HS-27A (cell line): ENCODE results near the gene MAPKAPK5.
"Not testable (repeated sequence)": the region's sequence is repeated elsewhere in the genome, so short reads cannot be mapped to it uniquely, and the experiment has no call there.

Experiments used
- DNase-seq: peaks from one replicate; pipeline ENCODE4 v3.0.0-alpha.2; 2012; ENCODE audit warnings: low read depth, missing footprints

Gene MAPKAPK5

DNA sequence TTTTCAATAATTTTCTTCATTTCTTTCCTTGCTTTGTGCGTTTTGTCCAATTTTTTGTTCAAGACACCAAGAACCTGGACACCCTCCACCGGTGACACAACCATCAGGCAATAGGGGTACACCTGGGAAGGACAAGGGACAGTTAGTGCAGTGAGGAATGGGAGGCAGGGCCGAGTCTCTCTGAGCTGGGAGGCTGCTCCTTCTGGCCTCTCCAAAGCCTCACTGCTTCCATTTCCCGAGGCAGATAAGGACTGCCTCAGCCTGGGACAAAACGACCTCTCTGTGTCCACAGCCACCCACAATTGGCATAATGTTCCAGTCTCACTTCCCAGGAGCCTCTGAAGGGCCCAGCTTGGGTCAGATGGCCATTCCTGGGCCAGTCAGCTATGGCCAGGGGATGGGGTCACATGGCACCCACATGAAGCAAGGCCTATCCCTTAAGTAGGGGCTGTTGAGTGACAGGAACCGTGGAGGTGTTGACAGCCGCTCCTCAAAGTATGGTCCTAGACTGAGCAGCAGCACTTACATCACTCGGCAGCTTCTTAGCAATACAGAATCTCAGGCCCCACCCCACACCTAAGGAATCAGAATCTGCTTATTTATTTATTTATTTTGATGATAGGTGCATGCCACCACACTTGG is 13.6 kb upstream of the MAPKAPK5 start:
- no peak for DNase-seq

GRCh38 chr12:111829635-111830034 is 12.4 kb upstream of the MAPKAPK5 start:
- DNase-seq = not testable (repeated sequence)

DNA sequence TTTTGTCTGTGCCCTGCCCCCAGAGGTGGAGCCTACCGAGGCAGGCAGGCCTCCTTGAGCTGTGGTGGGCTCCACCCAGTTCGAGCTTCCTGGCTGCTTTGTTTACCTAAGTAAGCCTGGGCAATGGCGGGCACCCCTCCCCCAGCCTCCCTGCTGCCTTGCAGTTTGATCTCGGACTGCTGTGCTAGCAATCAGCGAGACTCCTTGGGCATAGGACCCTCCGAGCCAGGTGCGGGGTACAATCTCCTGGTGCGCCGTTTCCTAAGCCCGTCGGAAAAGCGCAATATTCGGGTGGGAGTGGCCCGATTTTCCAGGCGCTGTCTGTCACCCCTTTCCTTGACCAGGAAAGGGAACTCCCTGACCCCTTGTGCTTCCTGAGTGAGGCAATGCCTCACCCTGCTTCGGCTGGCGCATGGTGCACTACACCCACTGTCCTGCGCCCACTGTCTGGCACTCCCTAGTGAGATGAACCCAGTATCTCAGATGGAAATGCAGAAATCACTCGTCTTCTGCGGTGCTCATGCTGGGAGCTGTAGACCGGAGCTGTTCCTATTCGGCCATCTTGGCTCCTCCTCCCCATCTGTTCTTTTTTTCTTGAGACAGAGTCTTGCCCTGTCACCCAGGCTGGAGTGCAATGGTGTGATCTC is 7.2 kb upstream of the MAPKAPK5 start:
- DNase-seq = not testable (repeated sequence)

DNA sequence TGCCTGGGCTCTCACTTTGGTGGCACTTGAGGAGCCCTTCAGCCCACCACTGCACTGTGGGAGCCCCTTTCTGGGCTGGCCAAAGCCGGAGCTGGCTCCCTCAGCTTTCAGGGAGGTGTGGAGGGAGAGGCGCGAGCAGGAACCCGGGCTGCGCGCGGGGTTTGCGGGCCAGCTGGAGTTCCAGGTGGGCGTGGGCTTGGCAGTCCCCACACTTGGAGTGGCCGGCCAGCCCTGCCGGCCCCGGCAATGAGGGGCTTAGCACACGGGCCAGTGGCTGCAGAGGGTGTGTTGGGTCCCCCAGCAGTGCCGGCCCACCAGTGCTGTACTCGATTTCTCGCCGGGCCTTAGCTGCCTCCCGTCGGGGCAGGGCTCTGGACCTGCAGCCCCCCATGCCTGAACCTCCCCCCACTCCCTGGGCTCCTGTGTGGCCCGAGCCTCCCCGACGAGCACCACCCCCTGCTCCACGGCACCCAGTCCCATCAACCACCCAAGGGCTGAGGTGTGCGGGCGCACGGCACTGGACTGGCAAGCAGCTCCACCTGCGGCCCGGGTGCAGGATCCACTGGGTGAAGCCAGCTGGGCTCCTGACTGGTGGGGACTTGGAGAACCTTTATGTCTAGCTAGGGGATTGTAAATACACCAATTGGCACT is 6.4 kb upstream of the MAPKAPK5 start:
- DNase-seq = not testable (repeated sequence)

DNA sequence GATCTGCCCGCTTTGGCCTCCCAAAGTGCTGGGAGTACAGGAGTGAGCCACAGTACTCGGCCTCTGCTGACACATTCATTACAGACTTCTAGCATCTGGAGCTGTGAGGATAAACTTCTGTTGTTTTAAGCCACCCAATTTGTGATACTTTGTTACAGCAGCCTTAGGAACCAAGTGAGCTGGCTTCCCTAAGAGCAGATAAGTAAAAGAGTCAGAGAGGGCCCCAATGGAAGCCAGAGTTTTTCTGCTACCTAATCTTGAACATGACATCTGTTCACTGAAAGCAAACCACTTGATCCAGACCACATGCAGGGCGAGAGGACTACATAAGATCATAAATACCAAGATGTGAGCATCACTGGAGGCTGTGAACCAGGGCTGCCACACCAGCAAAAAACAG is 3.7 kb upstream of the MAPKAPK5 start:
- DNase-seq = no peak

GRCh38 chr12:111840807-111841206 is 1.2 kb upstream of the MAPKAPK5 start:
- DNase-seq = no peak

DNA sequence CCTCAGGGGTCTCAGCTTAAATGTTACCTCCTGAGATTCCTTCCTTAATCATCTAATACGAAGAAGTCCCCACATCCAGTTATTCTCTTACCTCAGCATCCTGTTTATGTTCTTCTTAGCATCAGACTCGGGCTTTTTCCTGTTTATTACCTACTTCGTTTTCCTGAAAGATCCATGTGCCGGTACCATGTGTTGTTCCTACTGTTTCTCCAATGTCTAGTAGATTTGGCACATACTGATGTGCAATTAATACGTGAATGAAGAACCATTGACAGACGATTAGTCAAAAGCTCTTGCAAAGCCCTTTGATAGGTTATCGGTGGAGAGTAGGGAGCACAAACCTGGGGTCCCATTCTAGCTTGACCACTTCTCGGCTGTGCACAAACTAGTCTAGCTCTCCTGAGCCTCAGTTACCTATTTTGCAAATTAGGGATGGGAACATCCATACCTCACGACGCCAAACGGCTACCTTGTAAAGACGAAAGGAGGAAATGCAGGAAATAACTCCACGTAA is 735 bp upstream of the MAPKAPK5 start:
- DNase-seq = no peak

GRCh38 chr12:111842556-111843396 is 748 bp downstream of the MAPKAPK5 start:
- no peak for DNase-seq

GRCh38 chr12:111846016-111846415 is 4.0 kb downstream of the MAPKAPK5 start:
- no peak for DNase-seq

DNA sequence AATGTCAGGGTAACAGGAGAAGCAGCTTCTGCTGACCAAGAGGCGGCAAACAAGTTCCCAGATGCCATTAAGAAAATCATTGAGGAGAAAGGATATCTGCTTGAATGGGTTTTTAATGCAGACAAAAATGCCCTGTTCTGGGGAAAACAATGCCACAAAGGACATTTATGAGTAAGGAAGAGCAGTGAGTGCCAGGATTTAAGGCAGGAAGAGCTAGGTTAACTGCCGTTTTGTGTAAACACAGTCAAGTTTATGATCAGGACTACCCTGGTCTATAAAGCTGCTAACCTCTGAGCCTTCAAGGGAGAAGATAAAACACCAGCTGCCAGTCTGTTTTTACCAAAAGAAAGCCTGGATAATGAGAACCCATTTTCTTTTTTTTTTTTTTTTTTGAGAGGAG is 8.5 kb downstream of the MAPKAPK5 start:
- DNase-seq = no peak

GRCh38 chr12:111858186-111858585 is 16.2 kb downstream of the MAPKAPK5 start:
- no peak for DNase-seq

GRCh38 chr12:111858778-111859177 is 16.8 kb downstream of the MAPKAPK5 start:
- no peak for DNase-seq

DNA sequence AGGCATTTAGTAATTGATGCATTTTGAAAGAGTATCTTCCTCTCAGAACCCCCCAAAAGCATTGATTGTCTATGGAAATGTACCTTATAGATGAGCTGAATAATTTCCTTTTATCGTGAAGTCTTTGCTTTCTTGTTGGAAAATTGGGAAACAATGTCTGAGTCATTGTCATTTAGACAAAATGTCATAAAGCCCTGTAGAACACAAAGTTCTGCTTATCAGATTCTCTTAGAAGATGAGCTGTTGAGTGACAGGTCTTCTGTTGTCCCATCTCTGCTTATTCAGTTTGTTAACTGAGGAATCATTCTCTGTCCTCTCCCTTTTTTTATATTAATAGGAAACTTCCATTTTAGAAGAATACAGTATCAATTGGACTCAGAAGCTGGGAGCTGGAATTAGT is 22.9 kb downstream of the MAPKAPK5 start:
- no peak for DNase-seq

DNA sequence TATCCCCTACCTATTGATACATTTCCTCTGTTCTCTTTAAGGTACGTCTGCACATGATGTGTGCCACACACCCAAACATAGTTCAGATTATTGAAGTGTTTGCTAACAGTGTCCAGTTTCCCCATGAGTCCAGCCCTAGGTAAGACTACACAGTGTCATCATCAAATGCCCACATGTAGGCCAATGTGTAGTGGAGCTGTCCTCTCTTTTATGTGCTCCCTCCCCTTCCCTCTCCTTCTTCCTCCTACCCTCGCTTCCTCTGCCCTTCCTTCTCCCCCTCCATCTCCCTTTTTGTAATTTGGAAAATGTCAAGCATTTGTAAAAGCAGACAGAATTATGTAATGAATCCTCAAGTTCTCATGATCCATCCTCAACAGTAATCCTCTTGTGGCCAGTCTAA is 25.5 kb downstream of the MAPKAPK5 start:
- DNase-seq = no peak

- DNase-seq = no peak
Measured at GRCh38 chr12:111868676-111869588, 26.9 kb downstream of the MAPKAPK5 start.

- no peak for DNase-seq
Measured at GRCh38 chr12:111869671-111870070, 27.6 kb downstream of the MAPKAPK5 start.

DNA sequence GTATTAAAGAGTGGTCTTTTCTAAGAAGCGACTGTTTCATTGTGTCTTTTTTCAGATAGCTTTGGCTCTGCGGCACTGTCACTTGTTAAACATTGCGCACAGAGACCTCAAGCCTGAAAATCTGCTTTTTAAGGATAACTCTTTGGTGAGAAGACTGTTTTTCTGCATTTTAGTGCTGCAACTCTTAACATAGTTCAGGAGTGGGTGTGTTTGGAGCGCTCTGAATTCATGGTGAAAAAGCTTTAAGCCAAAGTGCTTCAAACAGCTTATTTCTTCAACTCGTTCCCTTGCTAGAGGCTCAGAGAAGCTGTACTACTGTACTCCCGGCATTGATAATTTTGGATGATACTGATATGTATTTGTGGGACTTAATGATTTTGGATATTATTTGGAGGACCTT is 28.2 kb downstream of the MAPKAPK5 start:
- DNase-seq = no peak

DNA sequence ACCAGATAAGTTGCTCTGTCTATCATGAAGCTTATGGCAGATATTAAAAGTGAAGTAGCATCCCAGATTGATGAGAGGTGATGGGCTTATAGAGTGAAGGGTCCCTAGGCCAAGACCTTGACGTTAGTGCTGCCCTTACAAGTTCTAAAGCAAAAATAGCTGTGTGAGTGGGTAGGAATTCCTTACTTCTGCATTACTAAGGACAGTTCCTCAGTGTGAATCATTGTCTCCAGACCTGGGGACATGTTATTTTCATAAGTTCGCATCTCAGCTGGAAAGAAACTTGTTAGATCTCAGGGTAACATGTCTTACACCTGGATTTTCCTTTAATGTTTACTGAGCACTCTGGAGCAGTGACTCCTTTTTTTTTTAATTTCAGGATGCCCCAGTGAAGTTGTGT is 28.7 kb downstream of the MAPKAPK5 start:
- DNase-seq = no peak

GRCh38 chr12:111873113-111873512 is 31.1 kb downstream of the MAPKAPK5 start:
- DNase-seq = no peak

- DNase-seq = no peak
Measured at GRCh38 chr12:111881716-111882115, 39.7 kb downstream of the MAPKAPK5 start.
